HT-29 (cell line): Measurements from ENCODE around the gene KBTBD7. TPM values are rescaled to one million over a fixed set of nuclear protein-coding genes. Genes with fewer than 3 reads are reported as not detected.

Experiments used
- DNase-seq: peaks from one replicate; pipeline ENCODE4 v3.0.0-alpha.2; 2015; ENCODE audit warnings: low spot score
- total RNA-seq: library from RNA; depleted of rRNA; stranded (reverse); fragments of >200 nt; shearing (Covaris generic); gene quantifications from 2 replicates; pipeline ENCODE4 v1.2.3, GENCODE V29; 2014; rRNA removed

The KBTBD7 gene
- total RNA-seq, result 6.3 and 7.4 TPM in 2 replicates

- peak; percentile 96 for DNase-seq
Observed at GRCh38 chr13:41193919-41194824, at the start of gene KBTBD7. KBTBD7 (minus strand) TSS chr13:41194569; CDS start chr13:41194257, 312 bp downstream.

GRCh38 chr13:41241626-41242025 lies 47.3 kb upstream of the KBTBD7 start:
- no peak for DNase-seq

- no peak for DNase-seq
Observed at GRCh38 chr13:41236369-41236768, 42.0 kb upstream of the KBTBD7 start.

- DNase-seq, result no peak
Observed at GRCh38 chr13:41232578-41233480, 38.5 kb upstream of the KBTBD7 start.

- peak; percentile 75 for DNase-seq
Observed at GRCh38 chr13:41231786-41232185, 37.4 kb upstream of the KBTBD7 start.

- peak; percentile 47 for DNase-seq
Observed at GRCh38 chr13:41231025-41231677, 36.8 kb upstream of the KBTBD7 start.

GRCh38 chr13:41229356-41229755 lies 35.0 kb upstream of the KBTBD7 start:
- DNase-seq, result no peak

- no peak for DNase-seq
Observed at GRCh38 chr13:41224113-41225110, 30.0 kb upstream of the KBTBD7 start.

GRCh38 chr13:41222259-41222852 lies 28.0 kb upstream of the KBTBD7 start:
- DNase-seq, result peak; percentile 93

- no peak for DNase-seq
Observed at GRCh38 chr13:41220401-41220800, 26.0 kb upstream of the KBTBD7 start.

- DNase-seq, result peak; percentile 32
Observed at GRCh38 chr13:41216160-41216559, 21.8 kb upstream of the KBTBD7 start.

GRCh38 chr13:41213919-41214318 lies 19.6 kb upstream of the KBTBD7 start:
- DNase-seq, result no peak

GRCh38 chr13:41213316-41213715 lies 18.9 kb upstream of the KBTBD7 start:
- DNase-seq, result no peak

- DNase-seq, result no peak
Observed at GRCh38 chr13:41212881-41213280, 18.5 kb upstream of the KBTBD7 start.

- no peak for DNase-seq
Observed at GRCh38 chr13:41211062-41211461, 16.7 kb upstream of the KBTBD7 start.

- DNase-seq, result no peak
Observed at GRCh38 chr13:41206467-41206866, 12.1 kb upstream of the KBTBD7 start.

GRCh38 chr13:41203810-41204209 lies 9.4 kb upstream of the KBTBD7 start:
- DNase-seq, result no peak

GRCh38 chr13:41200126-41200525 lies 5.8 kb upstream of the KBTBD7 start:
- no peak for DNase-seq

GRCh38 chr13:41199526-41199925 lies 5.2 kb upstream of the KBTBD7 start:
- DNase-seq, result no peak

- no peak for DNase-seq
Observed at GRCh38 chr13:41199079-41199478, 4.7 kb upstream of the KBTBD7 start.
